HepG2 (cell line): ENCODE results near the gene BTBD17. TPM values are rescaled to one million over a fixed set of nuclear protein-coding genes. Genes with fewer than 3 reads are reported as not detected.

ENCODE experiments used
- E2F1 ChIP-seq: sonication (generic); formaldehyde crosslinking; IDR thresholded peaks from 2 replicates; pipeline ENCODE4 v1.5.0; 2020; ENCODE audit warnings: missing genetic modification reagents
- EEA1 ChIP-seq: sonication (generic); formaldehyde crosslinking; IDR thresholded peaks from 2 replicates; pipeline ENCODE4 v1.5.1; 2020; ENCODE audit warnings: mild to moderate bottlenecking, missing genetic modification reagents, borderline replicate concordance
- FOXJ3 ChIP-seq: sonication (generic); formaldehyde crosslinking; IDR thresholded peaks from 2 replicates; pipeline ENCODE4 v1.4.0; 2020; ENCODE audit warnings: missing genetic modification reagents, mild to moderate bottlenecking, borderline replicate concordance
- HNRNPUL1 ChIP-seq: fragments of 200-400 bp; formaldehyde crosslinking; IDR thresholded peaks from 2 replicates; pipeline ENCODE4 v1.6.1; 2017; ENCODE audit warnings: low read depth, mild to moderate bottlenecking, low read length, moderate library complexity
- IRX3 ChIP-seq: sonication (generic); formaldehyde crosslinking; IDR thresholded peaks from 2 replicates; pipeline ENCODE4 v1.8.1; 2023; ENCODE audit warnings: mild to moderate bottlenecking, low read depth, missing genetic modification reagents, borderline replicate concordance
- MXI1 ChIP-seq: IDR thresholded peaks from 3 replicates; pipeline ENCODE4 v1.6.1; 2012; ENCODE audit warnings: low read depth, low read length, inconsistent platforms, borderline replicate concordance
- SCMH1 ChIP-seq: sonication (generic); formaldehyde crosslinking; IDR thresholded peaks from 2 replicates; pipeline ENCODE4 v1.9.0; 2021; ENCODE audit warnings: missing genetic modification reagents, mild to moderate bottlenecking, borderline replicate concordance
- TBX2 ChIP-seq: sonication (generic); formaldehyde crosslinking; IDR thresholded peaks from 2 replicates; pipeline ENCODE4 v1.5.0; 2020; ENCODE audit warnings: missing genetic modification reagents, mild to moderate bottlenecking, borderline replicate concordance
- ZNF407 ChIP-seq: sonication (generic); formaldehyde crosslinking; IDR thresholded peaks from one replicate; pipeline ENCODE4 v1.5.1; 2020; ENCODE audit warnings: mild to moderate bottlenecking, missing genetic modification reagents; ENCODE audit errors: not compliant biosample characterization
- ZNF615 ChIP-seq: sonication (generic); formaldehyde crosslinking; IDR thresholded peaks from 2 replicates; pipeline ENCODE4 v1.5.0; 2020; ENCODE audit warnings: mild to moderate bottlenecking, missing genetic modification reagents, borderline replicate concordance
- polyA plus RNA-seq, 8 experiments: library from polyadenylated mRNA; depleted of rRNA in 3 of 8; stranded (reverse) in 7 of 8; unstranded in 1 of 8; fragments of >200 nt; fragmentation: Illumina TruSeq in 4 of 8; extraction: Trizol in 4 of 8; gene quantifications; 2 replicates each; pipeline versions ENCODE4 v1.2.1 to v1.2.3, GENCODE V29; 2011 to 2016; ENCODE audit warnings: low read depth in 4 of 8, missing spikeins in 1 of 8, mixed read lengths in 1 of 8; ENCODE audit not compliant: insufficient read depth in 1 of 8
- total RNA-seq, 5 experiments: library from RNA; depleted of rRNA; stranded (reverse); fragments of >200 nt; fragmentation: Illumina TruSeq; extraction: Trizol; gene quantifications; 2 replicates each; pipeline ENCODE4 v1.2.3, GENCODE V29; 2016; ENCODE audit warnings: low read depth in 1 of 5

The BTBD17 gene
- total and polyA plus RNA-seq, 2 of the 13 experiments (the other 11 are each of a cell fraction or from before 2014, with no cell fraction given) = not detected

DNA sequence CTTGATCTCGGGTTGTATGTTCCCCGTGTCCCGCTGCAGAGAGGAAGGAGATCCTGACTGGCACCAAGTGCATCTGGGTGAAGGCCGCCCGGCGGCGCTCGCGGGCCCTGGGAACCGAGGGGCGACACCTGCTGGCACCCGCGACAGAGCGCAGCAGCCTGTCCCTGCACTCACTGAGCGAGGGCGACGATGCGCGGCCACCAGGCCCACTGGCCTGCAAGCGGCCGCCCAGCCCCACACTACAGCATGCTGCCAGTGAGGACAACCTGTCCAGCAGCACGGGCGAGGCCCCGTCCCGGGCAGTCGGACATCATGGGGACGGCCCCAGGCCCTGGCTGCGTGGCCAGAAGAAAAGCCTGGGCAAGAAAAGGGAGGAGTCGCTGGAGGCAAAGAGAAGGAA, 7.5 kb downstream of the BTBD17 start (continued):
- TF ChIP-seq ZNF407 (CRISPR knock-in tag) (no peak), FOXJ3 (CRISPR knock-in tag) (no peak), ZNF615 (CRISPR knock-in tag) (no peak), HNRNPUL1 (no peak), SCMH1 (CRISPR knock-in tag) (no peak), E2F1 (CRISPR knock-in tag) (no peak), EEA1 (CRISPR knock-in tag) (no peak), MXI1 (no peak), TBX2 (no peak), IRX3 (CRISPR knock-in tag) (no peak)
